ENCODE results near the gene SCG5.
"Not testable (repeated sequence)": the region's sequence is repeated elsewhere in the genome, so short reads cannot be mapped to it uniquely, and the experiment has no call there.

DNA sequence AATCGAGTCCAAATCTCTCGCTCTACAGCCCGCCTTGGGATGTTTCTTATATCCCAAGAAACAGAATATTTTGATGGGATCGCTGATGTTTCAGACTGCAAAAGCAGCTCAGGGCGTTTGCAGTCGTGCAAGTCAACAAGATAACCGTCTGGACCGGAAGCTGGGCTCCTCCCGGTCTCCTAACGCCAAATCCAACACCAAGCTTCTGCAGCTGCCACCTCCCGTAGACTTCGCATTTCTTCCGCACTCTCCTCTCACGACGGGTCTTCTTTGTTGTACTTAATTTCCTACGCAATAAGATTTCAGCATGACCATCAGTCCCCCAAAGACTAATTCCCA lies 26.8 kb upstream of the SCG5 start:
- TF ChIP-seq, protein P1, sequence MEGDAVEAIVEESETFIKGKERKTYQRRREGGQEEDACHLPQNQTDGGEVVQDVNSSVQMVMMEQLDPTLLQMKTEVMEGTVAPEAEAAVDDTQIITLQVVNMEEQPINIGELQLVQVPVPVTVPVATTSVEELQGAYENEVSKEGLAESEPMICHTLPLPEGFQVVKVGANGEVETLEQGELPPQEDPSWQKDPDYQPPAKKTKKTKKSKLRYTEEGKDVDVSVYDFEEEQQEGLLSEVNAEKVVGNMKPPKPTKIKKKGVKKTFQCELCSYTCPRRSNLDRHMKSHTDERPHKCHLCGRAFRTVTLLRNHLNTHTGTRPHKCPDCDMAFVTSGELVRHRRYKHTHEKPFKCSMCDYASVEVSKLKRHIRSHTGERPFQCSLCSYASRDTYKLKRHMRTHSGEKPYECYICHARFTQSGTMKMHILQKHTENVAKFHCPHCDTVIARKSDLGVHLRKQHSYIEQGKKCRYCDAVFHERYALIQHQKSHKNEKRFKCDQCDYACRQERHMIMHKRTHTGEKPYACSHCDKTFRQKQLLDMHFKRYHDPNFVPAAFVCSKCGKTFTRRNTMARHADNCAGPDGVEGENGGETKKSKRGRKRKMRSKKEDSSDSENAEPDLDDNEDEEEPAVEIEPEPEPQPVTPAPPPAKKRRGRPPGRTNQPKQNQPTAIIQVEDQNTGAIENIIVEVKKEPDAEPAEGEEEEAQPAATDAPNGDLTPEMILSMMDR (IDR thresholded peaks at IDR 0.05), result not testable (repeated sequence)
- TF ChIP-seq POLR2A (IDR thresholded peaks at IDR 0.05), result not testable (repeated sequence)

Data from thyroid gland (tissue), 4 donors.